ENCODE data around the gene VTN.

Gene VTN

DNA sequence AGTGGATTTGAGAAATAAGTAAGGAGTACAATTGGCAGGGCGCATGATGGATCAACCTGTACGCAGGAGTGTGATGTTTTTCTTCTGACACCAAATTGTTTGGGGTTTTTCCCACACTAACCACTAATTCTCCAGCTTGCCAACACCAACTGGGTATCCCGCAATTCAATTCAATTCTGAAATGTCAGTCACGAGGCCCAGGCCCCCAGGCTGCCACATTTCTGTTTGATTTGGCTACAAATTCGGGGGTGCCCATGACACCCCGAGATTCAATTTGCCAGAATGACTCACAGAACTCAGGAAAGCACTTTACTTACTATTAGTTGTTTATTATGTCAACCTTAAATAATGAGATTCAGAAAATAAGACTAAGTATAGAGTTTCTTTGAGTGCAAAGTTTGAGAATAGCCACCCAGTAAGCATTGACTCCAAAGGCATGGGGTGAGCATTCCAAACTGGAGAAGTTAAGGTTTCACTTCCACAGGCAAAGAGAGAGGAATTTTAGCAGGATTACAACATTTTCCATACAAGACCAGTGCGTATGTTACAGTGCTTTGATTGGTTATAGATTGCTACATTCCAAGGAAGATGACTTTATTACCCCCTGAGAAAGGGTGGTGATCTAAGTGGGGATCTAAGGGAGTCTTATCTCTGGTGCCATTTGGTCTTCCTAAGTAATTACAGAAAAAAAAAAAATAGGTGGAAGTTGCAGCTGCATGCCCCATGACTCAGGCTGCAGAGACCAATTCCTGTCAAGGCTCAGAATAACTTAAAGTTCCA is 24.4 kb upstream of the VTN start:
- no peak for DNase-seq

DNA sequence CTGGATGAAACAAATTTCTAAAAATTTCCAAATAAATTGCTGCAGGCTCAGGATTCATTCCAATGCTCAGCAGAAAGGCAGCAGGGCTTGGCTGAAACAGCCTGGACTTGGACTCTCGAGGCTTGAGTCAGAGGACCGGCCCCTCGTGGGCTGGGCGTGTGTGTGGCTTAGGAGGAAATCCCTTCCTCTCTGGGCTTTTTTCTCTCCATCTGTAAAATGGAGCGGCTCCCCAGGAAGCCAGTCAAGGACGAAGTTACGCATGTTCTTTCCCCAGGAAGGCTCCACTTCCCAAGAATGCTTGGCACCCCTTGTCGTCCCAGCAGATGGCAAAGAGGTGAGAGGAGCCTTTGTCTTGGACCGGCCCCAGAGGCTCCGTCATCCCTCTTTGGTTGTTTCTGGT is 22.4 kb upstream of the VTN start:
- no peak for DNase-seq

GRCh38 chr17:28391401-28391800 is 21.3 kb upstream of the VTN start:
- no peak for DNase-seq

GRCh38 chr17:28390984-28391383 is 20.9 kb upstream of the VTN start:
- no peak for DNase-seq

DNA sequence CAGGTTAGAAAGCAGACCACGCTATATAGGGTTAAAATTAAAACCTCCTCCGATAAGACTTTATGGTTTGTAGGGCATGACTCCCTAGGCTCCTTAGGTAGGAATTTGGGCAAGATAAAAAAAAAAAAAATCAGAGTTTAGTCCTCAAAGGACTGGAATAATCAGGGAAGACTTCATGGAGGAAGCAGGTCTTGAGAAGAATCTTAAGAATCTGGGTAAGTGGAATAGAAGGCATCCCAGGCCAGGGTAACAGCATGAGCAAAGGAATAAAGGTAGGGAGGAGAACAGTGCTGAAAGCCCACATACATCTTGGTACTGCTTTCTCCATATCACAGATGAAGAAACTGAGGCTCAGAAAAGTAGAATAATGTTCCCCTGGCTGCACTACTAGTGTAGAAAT is 20.5 kb upstream of the VTN start:
- no peak for DNase-seq

- no peak for DNase-seq
These were observed 20.0 kb upstream of the VTN start for GRCh38 chr17:28390141-28390540.

- DNase-seq: no peak
These were observed 18.0 kb upstream of the VTN start for GRCh38 chr17:28388106-28388505.

- DNase-seq: no peak
These were observed 16.3 kb upstream of the VTN start for GRCh38 chr17:28386391-28386790.

DNA sequence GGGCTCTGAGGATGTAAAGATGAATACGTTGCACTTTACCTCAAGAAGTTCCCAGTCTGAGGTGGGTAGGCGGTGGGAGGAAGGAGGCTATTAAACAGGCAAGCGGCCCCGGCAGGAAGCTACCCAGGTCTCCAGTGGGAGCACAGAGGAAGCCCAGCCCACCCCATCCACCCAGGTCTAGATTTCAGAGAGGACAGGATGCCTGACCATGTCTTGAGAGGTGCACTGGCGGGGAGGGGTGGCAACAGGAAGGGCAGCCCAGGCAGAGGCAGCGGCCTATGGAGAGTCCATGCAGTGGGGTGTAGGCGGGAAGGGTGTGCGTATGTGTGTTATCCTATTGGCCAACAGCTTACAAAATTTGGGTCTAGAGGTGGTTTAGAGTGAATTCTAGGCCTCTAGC is 15.3 kb upstream of the VTN start:
- peak; percentile 18 for DNase-seq

- peak; percentile 20 for DNase-seq
These were observed 14.9 kb upstream of the VTN start for GRCh38 chr17:28385037-28385400.

- DNase-seq: peak; percentile 68
These were observed 14.4 kb upstream of the VTN start for GRCh38 chr17:28384281-28385036.

DNA sequence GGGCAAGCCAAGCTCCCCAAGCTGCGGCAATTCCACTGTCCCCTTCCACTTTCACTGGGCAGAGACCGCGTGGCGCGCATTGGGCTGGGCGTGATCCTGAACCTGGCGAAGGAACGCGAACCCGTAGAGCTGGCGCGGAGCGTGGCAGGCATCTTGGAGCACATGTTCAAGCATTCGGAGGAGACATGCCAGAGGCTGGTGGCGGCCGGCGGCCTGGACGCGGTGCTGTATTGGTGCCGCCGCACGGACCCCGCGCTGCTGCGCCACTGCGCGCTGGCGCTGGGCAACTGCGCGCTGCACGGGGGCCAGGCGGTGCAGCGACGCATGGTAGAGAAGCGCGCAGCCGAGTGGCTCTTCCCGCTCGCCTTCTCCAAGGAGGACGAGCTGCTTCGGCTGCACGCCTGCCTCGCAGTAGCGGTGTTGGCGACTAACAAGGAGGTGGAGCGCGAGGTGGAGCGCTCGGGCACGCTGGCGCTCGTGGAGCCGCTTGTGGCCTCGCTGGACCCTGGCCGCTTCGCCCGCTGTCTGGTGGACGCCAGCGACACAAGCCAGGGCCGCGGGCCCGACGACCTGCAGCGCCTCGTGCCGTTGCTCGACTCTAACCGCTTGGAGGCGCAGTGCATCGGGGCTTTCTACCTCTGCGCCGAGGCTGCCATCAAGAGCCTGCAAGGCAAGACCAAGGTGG is 11.2 kb upstream of the VTN start:
- DNase-seq: no peak

DNA sequence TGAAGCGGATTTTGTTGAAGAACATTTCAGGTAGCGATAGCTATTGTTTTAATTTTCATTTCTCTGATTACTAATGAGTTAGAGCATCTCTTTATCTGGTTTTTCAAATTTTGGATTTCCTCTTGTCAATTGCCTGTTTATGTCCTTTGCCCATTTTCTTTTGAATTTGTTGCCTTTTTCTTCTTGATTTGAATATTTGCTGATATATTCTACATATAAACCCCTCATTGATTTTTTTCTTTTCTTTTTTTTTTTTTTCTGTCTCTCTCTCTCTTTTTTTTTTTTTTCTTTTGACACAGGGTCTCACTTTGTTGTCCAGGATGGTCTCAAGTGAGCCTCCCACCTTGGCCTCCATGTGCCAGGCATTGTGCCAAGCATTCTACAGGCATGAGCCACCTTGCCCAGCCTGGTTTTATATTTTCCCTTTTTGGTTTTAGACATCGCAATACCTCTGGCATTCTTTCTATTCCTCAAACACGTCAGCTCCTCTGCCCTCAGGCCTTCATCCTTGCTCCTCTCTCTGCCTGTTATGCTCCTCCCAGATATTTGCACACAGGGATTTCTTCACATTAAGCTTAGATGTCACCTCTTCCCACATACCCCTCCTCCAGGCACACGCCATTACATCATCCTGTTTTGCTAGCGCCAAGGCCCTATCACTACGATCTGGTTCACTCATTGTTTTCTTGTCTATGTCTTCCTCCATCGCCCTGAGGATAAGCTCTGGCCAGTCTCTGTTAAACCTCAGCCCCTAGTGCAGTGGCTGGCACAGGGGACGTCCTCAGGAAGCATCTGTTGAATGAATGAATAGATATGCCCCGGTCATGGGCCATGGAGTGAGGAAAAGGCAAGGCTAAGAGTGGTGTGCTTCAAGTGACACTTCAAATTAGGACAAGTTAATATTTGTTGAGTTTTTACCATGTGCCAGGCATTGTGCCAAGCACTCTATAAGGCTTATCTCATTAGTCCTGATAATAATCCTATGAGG is 10.0 kb upstream of the VTN start:
- DNase-seq: no peak

GRCh38 chr17:28372945-28373274 is 2.8 kb upstream of the VTN start:
- no peak for DNase-seq

DNA sequence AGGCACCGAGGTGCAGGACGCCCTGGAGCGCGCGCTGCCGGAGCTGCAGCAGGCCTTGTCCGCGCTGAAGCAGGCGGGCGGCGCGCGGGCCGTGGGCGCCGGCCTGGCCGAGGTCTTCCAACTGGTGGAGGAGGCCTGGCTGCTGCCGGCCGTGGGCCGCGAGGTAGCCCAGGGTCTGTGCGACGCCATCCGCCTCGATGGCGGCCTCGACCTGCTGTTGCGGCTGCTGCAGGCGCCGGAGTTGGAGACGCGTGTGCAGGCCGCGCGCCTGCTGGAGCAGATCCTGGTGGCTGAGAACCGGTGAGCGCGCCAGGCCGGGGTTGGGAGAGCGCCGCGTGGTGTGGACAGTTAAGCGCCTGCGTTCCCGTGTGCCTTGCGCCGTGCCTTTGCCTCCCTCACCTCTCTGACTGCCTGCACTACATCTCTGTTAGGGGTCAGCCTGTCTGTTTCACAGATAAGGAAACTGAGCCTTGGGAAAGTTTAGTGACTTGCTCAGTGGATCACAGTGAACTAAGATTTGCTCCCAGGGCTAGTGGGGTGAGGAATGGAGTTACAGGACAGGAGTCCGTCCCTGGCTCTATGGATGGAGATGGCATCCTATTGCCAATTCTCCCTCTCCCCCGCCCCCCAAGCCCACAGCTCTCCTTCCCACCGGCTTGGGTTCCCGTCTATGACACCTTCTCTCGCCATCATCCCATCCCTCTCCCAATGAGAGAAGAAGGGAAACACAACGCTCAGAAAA is 2.3 kb upstream of the VTN start:
- peak; percentile 28 for DNase-seq

GRCh38 chr17:28371245-28372202 is 1.4 kb upstream of the VTN start, which contains the start of gene SARM1:
Gene SARM1, plus strand, starts transcription at chr17:28371694. Its CDS starts 339 bp downstream, at chr17:28372033.
- peak; percentile 74 for DNase-seq

DNA sequence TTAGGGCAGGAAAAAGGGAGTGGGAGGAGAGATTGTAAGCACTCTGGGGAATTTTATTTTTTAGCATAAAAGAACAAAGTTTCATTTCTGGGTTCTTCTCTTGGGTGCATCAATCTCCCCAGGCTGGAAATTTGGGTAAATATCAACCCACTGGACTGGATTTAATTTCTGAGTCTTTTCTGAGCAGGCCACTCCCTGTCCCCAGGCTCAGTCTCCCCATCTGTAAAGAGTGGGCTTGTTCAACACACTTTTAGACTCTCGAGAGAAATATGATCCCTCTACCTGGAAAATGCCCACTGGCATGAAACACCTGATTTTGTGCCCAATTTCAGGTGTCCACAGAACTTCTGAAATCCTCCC is 617 bp upstream of the VTN start:
- no peak for DNase-seq

DNA sequence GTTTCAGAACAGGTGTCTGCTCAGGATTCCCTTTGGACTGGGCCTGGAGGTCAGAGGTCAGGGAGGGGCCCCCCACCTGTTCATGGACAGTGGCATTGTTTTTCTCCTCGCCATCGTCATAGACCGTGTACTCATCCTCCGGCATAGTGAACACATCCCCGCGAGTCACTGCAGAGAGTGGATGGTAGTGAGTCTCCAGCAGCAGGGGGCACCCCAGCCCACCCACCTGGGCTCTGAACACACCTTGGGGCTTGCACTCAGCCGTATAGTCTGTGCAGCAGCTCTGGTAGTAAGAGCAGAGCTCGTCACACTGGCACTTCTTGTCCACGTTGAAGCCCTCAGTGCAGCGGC is 448 bp downstream of the VTN start:
- DNase-seq: no peak

- DNase-seq: no peak
These were observed 1.0 kb downstream of the VTN start for GRCh38 chr17:28368915-28369683.

DNA sequence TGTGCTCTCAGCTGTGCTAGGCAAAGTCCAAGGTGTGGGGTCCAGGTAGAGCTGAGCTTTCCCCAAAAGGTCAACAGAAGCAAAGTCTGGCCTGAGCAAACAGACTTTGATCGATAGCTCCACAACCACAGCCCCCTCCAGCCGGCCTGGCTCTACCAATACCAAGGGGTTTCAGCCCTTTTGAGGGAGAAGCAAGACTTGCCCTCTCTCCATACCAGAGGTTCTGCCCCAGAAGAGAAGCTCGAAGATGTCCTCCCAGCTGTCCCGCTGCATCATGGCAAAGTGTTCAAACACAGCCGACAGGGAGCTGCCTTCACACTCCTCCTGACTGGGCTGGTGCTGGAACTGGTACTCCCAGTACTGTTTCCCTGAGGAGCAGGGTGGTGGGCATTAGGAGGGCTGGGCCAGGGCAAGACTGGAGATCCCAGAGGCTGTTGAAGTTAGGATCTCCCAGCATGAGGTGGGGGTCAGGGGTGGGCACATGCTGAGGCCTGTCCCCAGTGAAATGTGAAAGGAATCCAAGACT is 1.7 kb downstream of the VTN start:
- no peak for DNase-seq
